CD4-positive, alpha-beta T cell treated with Interferon alpha-2 for 1 hour (primary cell): ENCODE measurements around the gene UNC93B1.
"Not testable (repeated sequence)": the region's sequence is repeated elsewhere in the genome, so short reads cannot be mapped to it uniquely, and the experiment has no call there.

ENCODE experiments used
- DNase-seq, 2 donors: peaks; one replicate each; pipeline ENCODE4 v3.0.0-alpha.2; 2020 to 2022

The UNC93B1 gene

DNA sequence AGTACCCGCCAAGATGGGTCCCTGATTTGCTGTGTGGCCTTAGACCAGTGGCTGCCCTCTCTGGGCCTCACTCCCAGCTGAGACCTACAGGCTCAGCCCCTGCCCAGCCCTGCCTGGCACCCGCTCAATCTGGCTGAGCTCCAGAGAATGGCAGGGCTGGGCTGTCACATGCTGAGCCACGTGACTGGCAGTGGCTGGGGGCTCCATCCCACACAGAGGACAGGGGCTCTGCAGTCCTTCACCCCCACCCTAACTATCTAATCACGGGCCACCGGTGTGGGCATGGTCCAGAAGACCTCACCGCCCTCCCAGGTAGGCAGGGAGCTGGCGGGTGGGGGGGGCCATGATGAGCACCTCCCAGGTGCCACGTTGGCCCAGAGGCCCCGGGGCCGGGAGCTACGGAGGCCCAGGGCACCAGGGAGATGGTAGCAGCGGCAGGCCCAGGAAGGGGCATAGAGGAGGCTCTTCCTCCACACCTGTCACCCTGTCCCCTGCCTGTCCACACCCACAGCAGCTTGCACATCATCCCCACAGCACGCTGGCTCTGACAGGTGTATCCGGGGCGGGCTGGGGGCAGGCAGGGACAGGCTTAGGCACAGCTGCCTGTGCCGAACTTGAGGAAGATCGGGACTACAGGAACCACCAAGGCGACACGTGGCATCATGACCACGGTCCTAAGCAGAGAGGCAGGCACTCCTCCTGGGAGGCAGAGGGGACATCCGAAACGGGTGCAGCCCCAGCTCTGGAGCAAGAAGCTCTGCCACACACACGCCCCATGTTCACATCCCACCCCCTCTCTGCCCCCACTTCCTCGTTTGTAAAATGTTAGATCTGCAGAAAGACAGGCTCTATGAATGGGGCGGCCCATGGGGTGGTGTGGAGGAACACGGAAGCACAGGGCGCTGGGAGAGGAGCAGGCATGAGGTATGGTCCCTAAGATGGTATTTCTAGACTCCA is 4.8 kb upstream of the UNC93B1 start:
- no peak for DNase-seq

DNA sequence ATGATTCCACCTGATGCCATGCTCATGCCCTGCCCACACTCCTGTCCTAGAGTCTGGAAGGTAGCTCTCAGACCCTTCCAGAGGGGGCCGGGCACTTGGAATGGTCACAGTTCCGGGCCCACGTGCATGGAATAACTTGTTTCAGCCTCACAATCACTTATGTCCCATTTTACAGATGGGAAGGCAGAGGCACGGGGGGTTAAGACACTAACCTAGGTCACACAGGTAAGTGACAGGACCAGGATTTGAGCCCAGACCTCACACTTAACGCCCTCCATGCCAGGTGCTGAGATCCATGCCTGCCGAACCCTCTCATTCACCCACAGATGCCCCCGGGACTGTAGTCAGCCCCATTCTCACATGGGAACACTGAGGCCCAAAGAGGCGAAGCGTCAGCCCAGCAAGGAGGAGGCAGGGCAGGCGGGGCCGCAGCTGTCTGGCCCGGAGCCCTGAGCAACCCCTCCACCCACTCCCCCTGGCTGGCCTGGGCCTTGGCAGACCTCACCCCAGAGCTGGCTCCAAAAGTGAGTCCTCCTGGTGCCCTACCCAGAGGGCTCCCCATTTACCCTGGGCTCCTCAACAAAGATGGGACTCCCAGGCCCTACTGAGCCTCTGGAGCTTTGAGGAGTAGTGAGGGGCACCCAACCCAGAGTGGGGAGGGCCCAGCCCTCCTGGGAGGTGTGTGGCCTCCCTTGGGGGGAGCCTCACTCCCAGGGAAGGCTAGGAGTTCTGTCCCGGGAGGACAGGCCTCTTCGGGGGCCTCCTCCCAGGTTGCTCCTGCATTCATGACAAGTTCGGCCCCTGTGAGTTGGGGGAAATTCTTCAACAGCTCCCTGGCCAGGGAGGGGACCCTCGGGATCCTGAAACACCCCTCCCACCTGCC is 3.8 kb upstream of the UNC93B1 start:
- no peak for DNase-seq

DNA sequence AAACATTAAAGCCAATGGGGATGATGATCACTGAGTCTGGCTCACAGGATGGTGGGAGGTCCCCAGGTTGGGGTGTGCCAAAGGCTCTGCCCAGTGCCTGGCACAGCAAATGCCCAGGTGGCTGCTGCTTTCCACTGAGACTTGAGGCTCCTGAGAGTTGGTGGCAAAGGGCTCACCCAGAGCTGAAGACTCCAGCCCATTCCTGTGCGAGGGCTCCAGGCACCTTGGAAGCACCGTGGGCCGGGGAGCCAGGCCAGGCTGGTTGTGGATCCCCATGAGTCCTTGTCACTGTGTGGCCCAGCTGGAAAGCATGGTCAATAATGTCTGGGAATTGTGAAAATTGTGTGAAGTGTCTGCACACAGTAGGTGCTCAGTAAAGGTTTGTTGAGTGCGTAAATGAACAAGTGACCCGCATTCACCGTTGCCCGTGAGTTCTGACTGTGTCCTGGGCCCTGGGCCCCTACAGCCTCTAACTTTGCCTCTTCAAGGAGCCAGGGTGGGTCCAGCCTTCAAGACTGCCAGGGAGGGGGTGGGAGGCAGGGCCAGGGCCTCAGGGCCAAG is 2.8 kb upstream of the UNC93B1 start:
- DNase-seq, result no peak

GRCh38 chr11:68004551-68005335 is 846 bp upstream of the UNC93B1 start:
- DNase-seq, result no peak

- peak; percentile 68 to 71 for DNase-seq
Measured at GRCh38 chr11:68002938-68003845, 705 bp downstream of the UNC93B1 start.

DNA sequence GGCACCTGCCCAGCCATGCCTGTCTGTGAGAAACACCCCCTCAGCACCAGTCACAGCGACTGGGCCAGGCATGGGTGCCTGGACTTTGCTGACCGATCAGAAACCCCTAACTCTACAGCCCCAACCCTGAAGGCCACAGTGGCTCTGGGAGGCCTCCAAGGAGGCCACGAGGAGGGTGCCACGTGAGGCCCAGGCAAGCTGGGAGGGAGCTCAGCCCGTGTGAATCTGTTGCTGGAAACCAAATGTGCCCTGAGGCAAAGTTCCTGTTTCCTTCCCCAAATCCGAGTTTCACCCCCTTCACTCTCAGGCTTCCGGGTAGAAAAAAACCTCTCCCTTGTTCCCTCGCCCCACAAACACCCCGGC is 1.3 kb downstream of the UNC93B1 start:
- peak in 1 of 2 donors; percentile 33 for DNase-seq

- no peak for DNase-seq
Measured at GRCh38 chr11:67999704-68000103, 4.2 kb downstream of the UNC93B1 start.

- DNase-seq, result no peak
Measured at GRCh38 chr11:67999201-67999629, 4.7 kb downstream of the UNC93B1 start.

DNA sequence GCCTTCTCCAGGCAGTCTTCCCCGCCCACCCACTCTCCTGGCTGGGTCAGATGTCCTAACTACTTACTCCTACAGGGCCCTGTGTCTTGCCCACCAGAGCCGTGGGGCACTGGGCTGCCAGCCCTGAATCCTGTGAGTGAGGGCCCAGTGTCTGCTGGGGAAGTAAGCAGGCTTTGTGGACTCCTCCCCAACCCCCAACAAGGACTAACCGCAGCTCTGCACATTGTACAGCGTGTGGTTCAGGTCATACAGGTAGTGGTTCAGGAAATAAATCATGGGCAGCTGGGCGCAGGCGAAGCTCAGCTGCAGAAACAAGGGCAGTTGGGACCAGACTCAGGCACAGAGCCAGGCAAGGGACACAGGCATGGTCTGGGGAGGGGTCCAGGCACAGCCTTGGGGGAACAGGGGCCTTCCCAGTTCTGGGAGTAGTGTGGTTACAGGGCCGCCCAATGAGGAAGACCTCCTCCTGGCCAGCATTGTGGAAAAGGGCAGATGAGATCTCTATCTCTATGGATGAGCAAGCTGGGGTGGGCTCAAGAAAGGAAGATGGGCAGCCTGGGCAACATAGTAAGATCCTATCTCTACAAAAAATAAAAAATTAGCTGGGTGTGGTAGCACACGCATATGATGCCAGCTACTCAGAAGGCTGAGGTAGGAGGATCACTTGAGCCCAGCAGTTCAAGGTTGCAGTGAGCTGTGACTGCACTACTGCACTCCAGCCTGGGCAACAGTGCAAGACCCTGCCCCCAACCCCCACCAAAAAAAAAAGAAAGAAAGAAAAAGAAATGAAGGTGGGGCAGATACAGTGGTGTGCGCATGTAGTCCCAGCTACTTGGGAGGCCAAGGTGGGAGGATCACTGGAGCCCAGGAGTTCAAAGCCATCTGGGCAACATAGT is 5.5 kb downstream of the UNC93B1 start:
- DNase-seq, result peak in 1 of 2 donors; percentile 16

DNA sequence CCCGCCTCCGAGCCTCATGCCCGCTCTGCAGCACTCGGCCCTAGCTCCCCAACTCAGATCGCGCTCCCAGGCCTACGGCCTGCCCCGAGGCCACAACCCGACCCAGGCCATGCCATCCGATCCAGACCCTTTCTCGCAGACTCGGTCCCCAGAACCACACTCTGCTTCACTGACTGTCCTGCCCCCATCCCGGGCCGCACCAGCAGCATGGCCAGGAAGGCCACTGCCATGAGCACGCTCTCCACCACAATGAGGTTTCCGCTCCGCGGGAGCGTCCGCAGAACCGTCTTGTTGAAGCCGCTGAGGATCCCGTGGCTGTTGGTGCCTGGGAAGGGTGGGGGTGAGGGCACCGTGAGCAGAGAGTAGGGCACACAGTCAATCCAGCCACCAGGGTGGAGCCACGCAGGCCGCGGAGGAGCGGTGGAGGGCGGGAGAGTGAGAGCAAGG is 6.4 kb downstream of the UNC93B1 start:
- DNase-seq, result no peak

DNA sequence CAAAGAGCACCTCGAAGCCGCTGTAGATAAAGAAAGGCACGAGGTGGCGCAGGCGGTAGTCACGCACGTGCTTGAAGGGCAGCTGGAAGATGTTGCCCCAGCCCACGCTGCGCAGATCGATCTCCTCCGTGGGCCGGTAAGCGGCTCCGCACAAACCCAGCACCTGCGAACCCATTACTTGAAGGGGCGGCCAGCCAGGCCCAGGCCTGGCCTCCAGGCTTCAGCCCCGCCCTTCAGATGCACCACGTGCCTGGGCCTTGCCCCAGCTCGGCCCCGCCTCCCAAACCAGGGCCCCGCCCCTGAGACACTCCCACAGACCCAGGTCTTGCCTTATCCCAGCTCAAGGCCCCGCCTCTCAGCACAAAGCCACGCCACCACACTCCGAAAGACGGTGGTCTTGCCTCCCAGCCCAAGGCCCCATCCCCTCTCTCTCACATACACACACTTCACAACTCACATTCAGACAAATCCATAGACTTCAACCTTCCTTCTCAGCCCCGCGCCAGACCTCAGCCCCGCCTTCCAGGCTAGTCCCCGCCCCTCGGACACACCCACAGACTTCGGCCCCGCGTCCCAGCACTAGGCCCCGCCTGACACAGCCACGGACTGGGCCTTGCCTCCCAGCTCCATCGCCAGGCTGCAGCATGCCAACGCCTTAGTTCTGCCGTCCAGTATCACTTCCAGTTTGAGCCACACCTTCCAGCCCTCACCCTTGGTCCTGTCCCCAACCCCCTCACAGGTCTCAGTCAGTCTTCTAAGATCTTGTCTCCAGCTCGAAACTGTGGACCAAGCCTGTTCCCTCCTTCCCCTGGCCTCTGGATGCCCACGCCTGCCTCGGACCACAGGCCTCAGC is 7.0 kb downstream of the UNC93B1 start:
- DNase-seq, result peak; percentile 47 to 73

GRCh38 chr11:67996051-67996450 is 7.8 kb downstream of the UNC93B1 start:
- DNase-seq, result no peak

DNA sequence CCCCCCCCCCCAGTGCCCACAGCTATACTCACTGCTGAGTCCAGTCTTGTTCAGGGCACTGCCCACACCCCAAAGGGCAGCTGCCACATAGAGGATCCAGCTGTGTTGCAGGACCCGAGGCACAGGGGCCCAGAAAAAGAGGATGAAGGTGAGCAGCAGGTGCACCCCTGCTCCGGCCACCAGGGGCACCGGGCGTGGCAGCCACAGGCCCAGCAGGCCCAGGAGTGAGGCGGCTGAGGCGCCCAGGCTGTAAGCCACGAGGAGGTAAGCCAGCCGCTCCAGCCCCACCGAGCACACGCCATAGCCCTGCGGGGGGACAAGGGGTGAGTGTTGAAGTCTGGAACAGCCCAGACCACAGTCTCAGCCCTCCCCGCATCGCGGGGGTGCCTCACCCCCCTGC is 8.3 kb downstream of the UNC93B1 start:
- DNase-seq, result not testable (repeated sequence)

DNA sequence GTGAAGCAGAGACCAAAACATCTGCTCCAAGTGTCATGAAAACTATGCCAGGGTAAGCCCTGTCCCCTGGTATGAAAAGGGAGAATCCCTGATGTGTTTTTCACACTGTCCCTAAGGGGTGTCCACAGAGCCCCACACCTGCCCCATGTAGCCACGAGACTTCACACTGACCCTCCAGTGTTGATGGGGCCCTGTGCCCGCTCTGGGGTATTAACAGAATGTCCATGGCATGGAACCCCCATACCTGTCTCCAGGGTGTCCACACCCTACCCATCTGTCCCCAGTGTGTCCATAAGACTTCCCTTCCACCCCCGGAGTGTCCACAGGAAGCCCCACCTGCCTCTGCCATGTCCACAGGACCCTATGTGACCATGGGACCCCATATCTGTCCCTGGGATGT is 8.8 kb downstream of the UNC93B1 start:
- not testable (repeated sequence) for DNase-seq

- DNase-seq, result not testable (repeated sequence)
Measured at GRCh38 chr11:67994387-67994786, 9.5 kb downstream of the UNC93B1 start.

DNA sequence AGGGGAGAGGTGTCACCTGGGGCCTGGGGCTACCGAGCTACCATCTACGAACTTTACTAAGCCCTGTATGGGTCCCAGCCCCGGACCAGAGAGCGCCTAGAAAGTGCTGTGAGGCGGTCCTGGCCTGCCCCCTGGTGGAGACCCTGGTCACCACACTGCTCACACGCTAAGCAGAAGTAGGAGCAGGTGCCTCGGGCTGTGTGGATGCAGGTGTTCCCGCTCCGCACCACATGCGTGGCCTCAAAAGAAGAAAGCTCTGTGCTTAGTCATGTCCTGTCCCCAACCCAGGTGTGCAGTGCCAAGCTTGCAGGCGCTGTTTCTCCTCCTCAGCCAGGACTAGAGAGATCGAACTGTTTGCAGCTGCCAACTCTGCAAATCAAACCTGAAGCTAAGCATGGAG is 10.1 kb downstream of the UNC93B1 start:
- DNase-seq, result peak; percentile 55 to 64

GRCh38 chr11:67991347-67992121 is 12.4 kb downstream of the UNC93B1 start:
- DNase-seq, result not testable (repeated sequence)
